Esophagus muscularis mucosa (tissue), 4 donors: Measurements from ENCODE around the gene BBS9. TPM values are rescaled to one million over a fixed set of nuclear protein-coding genes. Genes with fewer than 3 reads are reported as not detected.

ENCODE experiments used
- DNase-seq: peaks from one replicate; pipeline ENCODE4 v3.0.0-alpha.2; 2017; ENCODE audit errors: extremely low spot score
- H3K27ac ChIP-seq, 4 donors: fragments of 200-600 bp; sonication (generic); replicated peaks in 1 of 4; 1 replicate in 3 of 4; 2 replicates in 1 of 4; pipeline ENCODE4 v1.5.1; 2016 to 2019; ENCODE audit warnings: mild to moderate bottlenecking in 1 of 4
- H3K27me3 ChIP-seq, 4 donors: fragments of 200-600 bp; sonication (generic); one replicate each; pipeline versions ENCODE4 v1.5.1 to v1.6.0; 2016 to 2019
- H3K36me3 ChIP-seq, 4 donors: fragments of 200-600 bp; sonication (generic); one replicate each; pipeline ENCODE4 v1.5.1; 2016 to 2019
- H3K4me1 ChIP-seq, 4 donors: fragments of 200-600 bp; sonication (generic); one replicate each; pipeline ENCODE4 v1.5.1; 2016 to 2019
- H3K4me3 ChIP-seq, 4 donors: fragments of 200-600 bp; sonication (generic); 1 replicate in 2 of 4; 2 replicates in 2 of 4; pipeline ENCODE4 v1.5.1; 2016 to 2019; ENCODE audit warnings: mild to moderate bottlenecking in 4 of 4, moderate library complexity in 1 of 4
- H3K9me3 ChIP-seq, 4 donors: fragments of 200-600 bp; sonication (generic); 1 replicate in 3 of 4; 2 replicates in 1 of 4; pipeline ENCODE4 v1.5.1; 2016 to 2019
- CTCF ChIP-seq, 3 experiments: fragments of 200-600 bp in 2 of 3; fragments of 450-650 bp in 1 of 3; sonication (generic) in 2 of 3; IDR thresholded peaks; one replicate each; pipeline ENCODE4 v1.5.1; 2017 to 2019; ENCODE audit warnings: antibody characterized with exemption in 3 of 3, mild to moderate bottlenecking in 2 of 3, moderate library complexity in 1 of 3
- EP300 ChIP-seq: sonication (generic); formaldehyde crosslinking; IDR thresholded peaks from one replicate; pipeline ENCODE4 v1.6.1; 2017; ENCODE audit warnings: antibody characterized with exemption
- POLR2A ChIP-seq: fragments of 450-650 bp; IDR thresholded peaks from one replicate; pipeline ENCODE4 v1.6.1; 2017; ENCODE audit warnings: antibody characterized with exemption, moderate library complexity, mild to moderate bottlenecking, low read depth
- POLR2AphosphoS5 ChIP-seq, 2 donors: sonication (generic); formaldehyde crosslinking; IDR thresholded peaks; one replicate each; pipeline ENCODE4 v1.6.1; 2017; ENCODE audit warnings: antibody characterized with exemption in 2 of 2
- WGBS: methylation state at CpG from one replicate; pipeline ENCODE4 v1.1.5; 2018; 5-methylcytosine and 5-hydroxymethylcytosine counted together
- intact Hi-C: fragments of 100-400 bp; cut with DNase I; formaldehyde crosslinking; loops from one replicate; pipeline ENCODE4 v1.15.1; 2023
- total RNA-seq, 4 donors: library from RNA; depleted of rRNA; stranded (reverse); fragments of >200 nt; gene quantifications; one replicate each; pipeline versions ENCODE4 v1.1.0 to v1.2.1, GENCODE V29; 2016

The BBS9 gene
- total RNA-seq, 4 donors from 2014 or later, result 14.7 to 20.8 (median 16.3) TPM

- 18% methylated on average over 11 of the region's 11 CpGs for WGBS
- TF ChIP-seq EP300, result no peak
- TF ChIP-seq CTCF (IDR thresholded peaks at IDR 0.05), result no peak
- TF ChIP-seq POLR2AphosphoS5 (IDR thresholded peaks at IDR 0.05), result no peak
- no peak for TF ChIP-seq POLR2A
- intact Hi-C loops, result loop anchor here (2.0 to 10.0 kb wide), 4 partner anchors 45 to 305 kb away; no protein-coding TSS in a partner anchor
- no peak for DNase-seq
- H3K27me3 ChIP-seq, result no peaks in the 10 kb centered on the region
- H3K27ac ChIP-seq, result peak overlapping the region in 3 of 4 donors; percentile 35 to 86 (median 84)
- peak overlapping the region; percentile 97 to 99 (median 98) for H3K4me3 ChIP-seq
- H3K36me3 ChIP-seq, result no peaks in the 10 kb centered on the region
- no peaks in the 10 kb centered on the region for H3K9me3 ChIP-seq
- H3K4me1 ChIP-seq, result peaks cover 36 to 44% (median 42%) of the 10 kb centered on the region in 4 donors
Measured at GRCh38 chr7:33109758-33110238, 19.6 kb upstream of the BBS9 start.

GRCh38 chr7:33111614-33112013, 17.8 kb upstream of the BBS9 start:
- DNase-seq, result no peak
- Histone ChIP-seq H3K27me3 (no peaks in the 10 kb centered on the region), H3K36me3 (no peaks in the 10 kb centered on the region), H3K4me1 (peaks cover 19 to 28% (median 27%) of the 10 kb centered on the region in 4 donors), H3K27ac (no peak overlapping the region), H3K9me3 (no peaks in the 10 kb centered on the region), H3K4me3 (no peak overlapping the region)
- intact Hi-C loops, result loop anchor here (5.0 kb wide), 1 partner anchor 264 kb away; no protein-coding TSS in a partner anchor
- TF ChIP-seq EP300 (no peak), CTCF (IDR thresholded peaks at IDR 0.05) (no peak), POLR2AphosphoS5 (IDR thresholded peaks at IDR 0.05) (no peak), POLR2A (no peak)
- WGBS, result 70% methylated on average over 3 of the region's 3 CpGs

GRCh38 chr7:33114976-33115375, 14.4 kb upstream of the BBS9 start:
- intact Hi-C loops, result loop anchor here (5.0 kb wide), 1 partner anchor 268 kb away; no protein-coding TSS in a partner anchor

GRCh38 chr7:33118383-33118782, 11.0 kb upstream of the BBS9 start:
- no peak for DNase-seq
- Histone ChIP-seq H3K9me3 (peaks cover 0 to 10% (median 4%) of the 10 kb centered on the region in 4 donors), H3K4me3 (no peak overlapping the region), H3K27ac (no peak overlapping the region), H3K36me3 (no peaks in the 10 kb centered on the region), H3K27me3 (no peaks in the 10 kb centered on the region), H3K4me1 (no peaks in the 10 kb centered on the region)
- TF ChIP-seq EP300 (no peak), POLR2A (no peak), CTCF (IDR thresholded peaks at IDR 0.05) (no peak), POLR2AphosphoS5 (IDR thresholded peaks at IDR 0.05) (no peak)
- intact Hi-C loops, result no loop called here
- 96% methylated on average over 3 of the region's 3 CpGs for WGBS

More at GRCh38 chr7:33114976-33115375, 14.4 kb upstream of the BBS9 start:
- Histone ChIP-seq H3K4me3 (no peak overlapping the region), H3K4me1 (peaks cover 0 to 2% (median under 1%) of the 10 kb centered on the region in 4 donors), H3K27ac (no peak overlapping the region), H3K27me3 (no peaks in the 10 kb centered on the region), H3K9me3 (peaks cover 0 to 10% (median 4%) of the 10 kb centered on the region in 4 donors), H3K36me3 (no peaks in the 10 kb centered on the region)
- no peak for DNase-seq
- TF ChIP-seq CTCF (IDR thresholded peaks at IDR 0.05) (no peak), EP300 (no peak), POLR2A (no peak), POLR2AphosphoS5 (IDR thresholded peaks at IDR 0.05) (no peak)

- H3K4me3 ChIP-seq, result no peak overlapping the region
- intact Hi-C loops, result no loop called here
Measured at GRCh38 chr7:33127085-33127484, 2.3 kb upstream of the BBS9 start.

More at GRCh38 chr7:33127085-33127484, 2.3 kb upstream of the BBS9 start:
- H3K36me3 ChIP-seq, result no peaks in the 10 kb centered on the region
- no peak overlapping the region for H3K27ac ChIP-seq
- no peaks in the 10 kb centered on the region for H3K27me3 ChIP-seq
- peaks cover 14 to 28% (median 18%) of the 10 kb centered on the region in 4 donors for H3K4me1 ChIP-seq
- DNase-seq, result no peak
- no peaks in the 10 kb centered on the region for H3K9me3 ChIP-seq
- TF ChIP-seq POLR2A, result no peak
- no peak for TF ChIP-seq POLR2AphosphoS5 (IDR thresholded peaks at IDR 0.05)
- no peak for TF ChIP-seq CTCF (IDR thresholded peaks at IDR 0.05)
- TF ChIP-seq EP300, result no peak
- 67% methylated on average over 2 of the region's 2 CpGs for WGBS
